Measurements from ENCODE around the gene CPSF4. TPM values are rescaled to one million over a fixed set of nuclear protein-coding genes. Genes with fewer than 3 reads are reported as not detected.

Gene CPSF4
- total RNA-seq, 4 donors from 2014 or later, result 21.4 to 40.4 (median 26.1) TPM

DNA sequence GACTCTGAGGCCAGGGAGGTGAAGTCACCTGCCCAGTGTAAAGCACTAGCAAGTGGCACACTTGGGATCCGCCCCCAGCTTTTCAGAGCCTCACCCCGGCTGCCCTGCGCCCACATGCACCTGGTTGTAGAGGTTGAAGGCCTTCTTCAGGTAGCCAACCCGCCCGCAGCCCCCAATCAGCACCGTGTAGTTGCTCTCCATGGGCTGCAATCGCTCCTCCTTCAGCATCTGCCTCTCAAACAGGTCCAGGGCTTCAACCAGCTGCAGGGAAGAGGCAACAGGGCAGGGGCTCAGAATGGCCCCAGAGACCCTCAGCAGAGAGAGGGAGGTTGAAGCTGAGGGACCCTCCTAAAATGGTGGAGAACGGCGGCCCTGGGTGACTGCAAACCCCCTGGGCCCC, 5.6 kb upstream of the CPSF4 start:
- intact Hi-C loops (cut with DNase I; ENCODE audit: low total_unique reads), result no loop called here
- Histone ChIP-seq H3K36me3 (peaks cover 0 to 64% of the 10 kb centered on the region in 2 donors), H3K27ac (no peak overlapping the region), H3K4me1 (peaks cover 7% of the 10 kb centered on the region in 2 donors), H3K4me3 (no peak overlapping the region), H3K9me3 (no peaks in the 10 kb centered on the region), H3K27me3 (no peaks in the 10 kb centered on the region)
- ATAC-seq (no peak), DNase-seq (no peak)
- in situ Hi-C loops (cut with MboI; ENCODE audit: low sequenced_read_pairs in 4 of 4), result no loop called here
- no peak for TF ChIP-seq CTCF (IDR thresholded peaks at IDR 0.05 in 4 of 5, conservative IDR thresholded peaks at IDR 0.05 in 1 of 5)
- TF ChIP-seq POLR2A (IDR thresholded peaks at IDR 0.05), result no peak

DNA sequence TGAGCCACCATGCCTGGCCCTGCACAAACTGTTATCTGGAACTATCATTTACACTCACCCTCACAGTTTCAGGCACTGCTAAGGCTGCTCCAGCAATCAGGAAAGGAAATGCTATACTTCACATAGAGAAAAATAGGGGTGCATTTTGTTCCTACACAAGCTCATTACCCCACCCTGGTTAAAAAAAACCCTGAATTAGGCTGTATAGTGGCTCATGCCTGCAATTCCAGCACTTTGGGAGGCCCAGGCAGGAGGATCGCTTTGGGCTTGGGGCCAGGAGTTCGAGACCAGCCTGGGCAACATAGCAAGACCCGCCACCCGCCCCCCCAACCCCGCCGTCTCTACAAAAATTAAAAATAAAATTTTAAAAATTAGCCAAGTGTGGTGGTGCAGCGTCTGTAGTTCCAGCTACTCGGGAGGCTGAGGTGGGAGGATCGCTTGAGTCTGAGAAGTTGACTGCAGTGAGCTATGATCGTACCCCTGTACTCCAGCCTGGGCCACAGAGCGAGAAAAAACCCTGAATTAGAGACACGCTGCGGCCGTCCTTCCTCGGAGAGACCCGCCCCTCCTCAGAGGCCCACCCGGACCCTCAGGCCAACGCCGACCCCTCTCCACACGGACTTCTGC, 684 bp upstream of the CPSF4 start:
- intact Hi-C loops (cut with DNase I; ENCODE audit: low total_unique reads) (loop anchor here (1.0 to 2.0 kb wide), 3 partner anchors 29 to 67 kb away; partner anchors contain the start of genes ATP5MF, BUD31, PDAP1 and ZKSCAN5), in situ Hi-C loops (cut with MboI; ENCODE audit: low sequenced_read_pairs in 4 of 4) (no loop called here)
- TF ChIP-seq CTCF (IDR thresholded peaks at IDR 0.05 in 4 of 5, conservative IDR thresholded peaks at IDR 0.05 in 1 of 5) (no peak), POLR2A (IDR thresholded peaks at IDR 0.05) (no peak)
- Histone ChIP-seq H3K4me1 (peaks cover 28 to 37% of the 10 kb centered on the region in 2 donors), H3K4me3 (peak overlapping the region; percentile 83 to 99 (median 96)), H3K27ac (peak overlapping the region; percentile 92 to 98 (median 96)), H3K36me3 (peaks cover 0 to 25% of the 10 kb centered on the region in 2 donors), H3K27me3 (no peaks in the 10 kb centered on the region), H3K9me3 (no peaks in the 10 kb centered on the region)
- DNase-seq, result no peak
- ATAC-seq, result peak; percentile 31 to 44

- peaks cover 5 to 21% of the 10 kb centered on the region in 2 donors for H3K36me3 ChIP-seq
- intact Hi-C loops (cut with DNase I; ENCODE audit: low total_unique reads), result no loop called here
- peak overlapping the region; percentile 83 to 99 (median 96) for H3K4me3 ChIP-seq
- no peaks in the 10 kb centered on the region for H3K27me3 ChIP-seq
- peak overlapping the region in 2 of 4 donors; percentile 92 to 98 for H3K27ac ChIP-seq
- ATAC-seq, result no peak
- H3K4me1 ChIP-seq, result peaks cover 28 to 37% of the 10 kb centered on the region in 2 donors
- DNase-seq, result no peak
- no peak for TF ChIP-seq CTCF (IDR thresholded peaks at IDR 0.05 in 4 of 5, conservative IDR thresholded peaks at IDR 0.05 in 1 of 5)
- TF ChIP-seq POLR2A (IDR thresholded peaks at IDR 0.05), result no peak
- no peaks in the 10 kb centered on the region for H3K9me3 ChIP-seq
- in situ Hi-C loops (cut with MboI; ENCODE audit: low sequenced_read_pairs in 4 of 4), result no loop called here
Observed at GRCh38 chr7:99440195-99440594, 1.5 kb downstream of the CPSF4 start.

DNA sequence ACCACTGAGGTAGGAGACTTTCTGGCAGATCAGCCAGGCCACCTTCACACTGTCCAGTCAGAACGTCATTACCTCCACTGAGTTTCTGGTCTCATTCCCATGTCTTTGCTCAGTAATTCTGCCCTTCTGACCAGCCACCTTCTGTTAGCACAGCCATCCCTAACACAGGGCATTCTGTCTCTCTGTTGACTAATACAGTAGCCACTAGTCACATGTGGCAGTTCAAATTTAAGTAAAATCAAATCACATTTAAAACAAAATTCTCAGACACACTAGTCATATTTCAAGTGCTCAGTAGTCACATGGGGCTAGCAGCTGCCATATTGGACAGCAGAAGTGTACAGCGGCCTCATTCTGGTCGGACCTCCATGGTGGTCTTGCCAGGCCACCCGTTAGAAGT, 7.4 kb downstream of the CPSF4 start:
- Histone ChIP-seq H3K4me1 (peaks cover 8 to 15% of the 10 kb centered on the region in 2 donors), H3K4me3 (no peak overlapping the region), H3K27ac (no peak overlapping the region), H3K27me3 (no peaks in the 10 kb centered on the region), H3K9me3 (no peaks in the 10 kb centered on the region), H3K36me3 (peaks cover 12 to 72% of the 10 kb centered on the region in 2 donors)
- ATAC-seq (no peak), DNase-seq (no peak)
- TF ChIP-seq CTCF (IDR thresholded peaks at IDR 0.05 in 4 of 5, conservative IDR thresholded peaks at IDR 0.05 in 1 of 5) (no peak), POLR2A (IDR thresholded peaks at IDR 0.05) (no peak)
- intact Hi-C loops (cut with DNase I; ENCODE audit: low total_unique reads), result no loop called here
- in situ Hi-C loops (cut with MboI; ENCODE audit: low sequenced_read_pairs in 4 of 4), result no loop called here

Measured in gastrocnemius medialis (tissue), 4 donors.